ENCODE measurements around the gene REV3L. TPM values are rescaled to one million over a fixed set of nuclear protein-coding genes. Genes with fewer than 3 reads are reported as not detected.

REV3L gene
- polyA plus RNA-seq, 1 of the 3 experiments (the other 2 are of a cell fraction), result 7.3 TPM

DNA sequence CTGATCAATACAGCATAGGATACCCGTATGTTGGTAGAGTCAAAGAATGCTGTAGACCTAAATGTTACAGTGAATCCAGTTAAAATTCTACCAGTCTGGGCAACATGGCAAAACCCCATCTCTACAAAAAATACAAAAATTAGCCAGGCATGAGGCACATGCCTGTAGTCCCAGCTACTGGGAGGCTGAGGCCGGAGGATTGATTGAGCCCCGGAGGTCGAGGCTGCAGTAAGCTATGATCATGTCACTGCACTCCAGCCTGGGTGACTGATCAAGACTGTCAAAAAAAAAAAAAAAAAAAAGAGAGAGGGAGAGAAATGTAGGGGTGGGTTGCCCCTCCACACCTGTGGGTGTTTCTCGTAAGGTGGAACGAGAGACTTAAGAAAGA, 228.2 kb downstream of the REV3L start (continued):
- TF ChIP-seq, protein P1, sequence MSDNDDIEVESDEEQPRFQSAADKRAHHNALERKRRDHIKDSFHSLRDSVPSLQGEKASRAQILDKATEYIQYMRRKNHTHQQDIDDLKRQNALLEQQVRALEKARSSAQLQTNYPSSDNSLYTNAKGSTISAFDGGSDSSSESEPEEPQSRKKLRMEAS (IDR thresholded peaks at IDR 0.05; ENCODE audit: low read depth), result no peak
- TF ChIP-seq RXRA (IDR thresholded peaks at IDR 0.05; ENCODE audit: borderline replicate concordance, low read depth), result no peak

DNA sequence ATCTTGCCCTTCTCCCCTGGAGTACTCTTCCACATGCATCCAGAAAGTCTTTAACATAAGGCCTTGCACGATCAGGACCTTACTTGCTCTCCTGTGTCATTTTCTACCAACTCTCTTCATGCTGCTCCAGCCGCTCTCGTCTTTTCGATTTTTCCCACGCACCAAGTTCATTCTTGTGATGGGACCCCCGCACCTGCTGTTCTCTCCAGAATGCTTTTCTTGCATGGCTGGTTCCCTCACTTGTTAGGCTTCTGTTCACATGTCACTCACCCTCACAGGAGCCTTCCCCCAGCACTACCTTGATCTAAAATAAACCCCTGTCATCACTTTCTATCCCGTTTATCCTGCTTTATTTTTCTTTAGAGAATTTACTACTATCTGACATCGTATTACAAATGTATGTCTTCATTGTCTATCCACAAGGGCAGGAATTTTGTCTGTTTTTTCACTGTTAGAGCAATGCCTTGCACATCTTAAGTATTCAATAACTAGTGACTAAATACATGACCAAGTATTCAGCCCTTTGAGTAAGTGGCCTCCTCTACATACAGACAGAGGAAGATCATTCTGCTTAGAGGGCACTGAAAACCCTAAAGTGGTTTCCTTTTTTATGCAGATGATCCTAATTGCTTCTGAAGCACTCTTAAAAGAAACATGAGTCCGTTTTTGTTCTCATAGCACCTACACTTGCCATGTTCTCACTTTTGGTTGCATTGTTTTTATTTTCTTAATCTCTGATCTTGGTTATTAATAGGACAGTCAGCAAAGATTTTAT, 228.8 kb downstream of the REV3L start:
- no peak overlapping the region for H2AFZ ChIP-seq (ENCODE audit: low read depth)
- no peaks in the 10 kb centered on the region for H3K27me3 ChIP-seq (ENCODE audit: insufficient read depth)
- ChIA-PET CTCF (no interaction called here), POLR2A (no interaction called here)
- 76% methylated on average over 9 of the region's 9 CpGs for WGBS (ENCODE audit: low lambda C conversion rate)
- H3K36me3 ChIP-seq (replicated peaks in 1 of 2; ENCODE audit: control insufficient read depth in 1 of 2, insufficient read depth in 2 of 2, low read length in 1 of 2), result no peaks in the 10 kb centered on the region
- no peaks in the 10 kb centered on the region for H3K9me2 ChIP-seq
- H3K79me2 ChIP-seq (ENCODE audit: insufficient read depth), result no peaks in the 10 kb centered on the region
- no peaks in the 10 kb centered on the region for H3K9me3 ChIP-seq
- H3K4me1 ChIP-seq (ENCODE audit: control insufficient read depth in 1 of 2, insufficient read depth in 2 of 2, low read depth in 1 of 2, low read length in 1 of 2), result no peaks in the 10 kb centered on the region
- DNase-seq, result no peak
- H3K27ac ChIP-seq (ENCODE audit: low read depth in 2 of 2, low read length in 1 of 2), result no peak overlapping the region
- no peak overlapping the region for H3K9ac ChIP-seq
- H4K20me1 ChIP-seq (ENCODE audit: insufficient read depth), result no peaks in the 10 kb centered on the region
- H3K4me2 ChIP-seq, result no peak overlapping the region
- no peak overlapping the region for H3K4me3 ChIP-seq (ENCODE audit: low read depth in 2 of 2, low read length in 1 of 2)
- H3F3A ChIP-seq (replicated peaks; ENCODE audit: insufficient read depth), result no peaks in the 10 kb centered on the region
- no peak for TF ChIP-seq EZH2phosphoT487 (IDR thresholded peaks at IDR 0.05; ENCODE audit: borderline replicate concordance, low read depth)
- no peak for TF ChIP-seq MEF2A (IDR thresholded peaks at IDR 0.05; ENCODE audit: borderline replicate concordance, low read depth)
- no peak for TF ChIP-seq FOXM1 (IDR thresholded peaks at IDR 0.05; ENCODE audit: low read depth)
- no peak for TF ChIP-seq RCOR1 (IDR thresholded peaks at IDR 0.05; ENCODE audit: low read length)
- no peak for TF ChIP-seq FOSL2 (IDR thresholded peaks at IDR 0.05; ENCODE audit: borderline replicate concordance, low read depth)
- TF ChIP-seq, protein P2, sequence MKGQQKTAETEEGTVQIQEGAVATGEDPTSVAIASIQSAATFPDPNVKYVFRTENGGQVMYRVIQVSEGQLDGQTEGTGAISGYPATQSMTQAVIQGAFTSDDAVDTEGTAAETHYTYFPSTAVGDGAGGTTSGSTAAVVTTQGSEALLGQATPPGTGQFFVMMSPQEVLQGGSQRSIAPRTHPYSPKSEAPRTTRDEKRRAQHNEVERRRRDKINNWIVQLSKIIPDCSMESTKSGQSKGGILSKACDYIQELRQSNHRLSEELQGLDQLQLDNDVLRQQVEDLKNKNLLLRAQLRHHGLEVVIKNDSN (IDR thresholded peaks at IDR 0.05; ENCODE audit: borderline replicate concordance, low read depth), result no peak

DNA sequence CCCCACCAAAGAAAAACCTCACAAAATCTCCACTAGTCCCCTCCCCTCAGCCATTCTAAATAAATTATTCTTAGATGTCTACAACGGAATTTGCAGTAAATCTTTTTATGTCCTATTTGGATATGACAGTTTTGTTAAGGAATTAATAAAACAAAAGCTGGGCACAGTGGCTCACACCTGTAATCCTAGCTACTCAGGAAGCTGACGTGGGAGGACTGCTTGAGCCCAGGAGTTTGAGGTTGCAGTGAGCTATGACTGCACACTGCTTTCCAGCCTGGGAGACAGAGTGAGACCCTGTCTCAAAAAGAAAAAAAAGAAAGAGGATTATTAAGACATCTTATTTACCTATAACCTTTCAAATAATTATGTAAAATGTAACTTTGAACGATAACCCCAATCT, 230.3 kb downstream of the REV3L start:
- POLR2A ChIA-PET, result no interaction called here
- Histone ChIP-seq H3K9me2 (no peaks in the 10 kb centered on the region), H2AFZ (ENCODE audit: low read depth) (no peak overlapping the region), H3K9ac (no peak overlapping the region), H3K36me3 (replicated peaks in 1 of 2; ENCODE audit: control insufficient read depth in 1 of 2, insufficient read depth in 2 of 2, low read length in 1 of 2) (no peaks in the 10 kb centered on the region), H3K4me3 (ENCODE audit: low read depth in 2 of 2, low read length in 1 of 2) (no peak overlapping the region), H3K4me2 (no peak overlapping the region), H3K27me3 (ENCODE audit: insufficient read depth) (no peaks in the 10 kb centered on the region), H3K79me2 (ENCODE audit: insufficient read depth) (no peaks in the 10 kb centered on the region), H3K27ac (ENCODE audit: low read depth in 2 of 2, low read length in 1 of 2) (no peak overlapping the region), H4K20me1 (ENCODE audit: insufficient read depth) (no peaks in the 10 kb centered on the region), H3K4me1 (ENCODE audit: control insufficient read depth in 1 of 2, insufficient read depth in 2 of 2, low read depth in 1 of 2, low read length in 1 of 2) (no peaks in the 10 kb centered on the region), H3F3A (replicated peaks; ENCODE audit: insufficient read depth) (no peaks in the 10 kb centered on the region), H3K9me3 (no peaks in the 10 kb centered on the region)
- whole genome bisulfite sequencing (ENCODE audit: low lambda C conversion rate), result 77% methylated on average over 3 of the region's 3 CpGs
- CTCF ChIA-PET, result interaction anchor here (1.0 to 1.9 kb wide), 2 partner anchors 42 to 240 kb away, joined by 3 to 5 read pairs; no protein-coding TSS in a partner anchor
- TF ChIP-seq, protein P3, sequence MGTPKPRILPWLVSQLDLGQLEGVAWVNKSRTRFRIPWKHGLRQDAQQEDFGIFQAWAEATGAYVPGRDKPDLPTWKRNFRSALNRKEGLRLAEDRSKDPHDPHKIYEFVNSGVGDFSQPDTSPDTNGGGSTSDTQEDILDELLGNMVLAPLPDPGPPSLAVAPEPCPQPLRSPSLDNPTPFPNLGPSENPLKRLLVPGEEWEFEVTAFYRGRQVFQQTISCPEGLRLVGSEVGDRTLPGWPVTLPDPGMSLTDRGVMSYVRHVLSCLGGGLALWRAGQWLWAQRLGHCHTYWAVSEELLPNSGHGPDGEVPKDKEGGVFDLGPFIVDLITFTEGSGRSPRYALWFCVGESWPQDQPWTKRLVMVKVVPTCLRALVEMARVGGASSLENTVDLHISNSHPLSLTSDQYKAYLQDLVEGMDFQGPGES (IDR thresholded peaks at IDR 0.05; ENCODE audit: low read depth, low read length), result no peak
- TF ChIP-seq, protein P4, sequence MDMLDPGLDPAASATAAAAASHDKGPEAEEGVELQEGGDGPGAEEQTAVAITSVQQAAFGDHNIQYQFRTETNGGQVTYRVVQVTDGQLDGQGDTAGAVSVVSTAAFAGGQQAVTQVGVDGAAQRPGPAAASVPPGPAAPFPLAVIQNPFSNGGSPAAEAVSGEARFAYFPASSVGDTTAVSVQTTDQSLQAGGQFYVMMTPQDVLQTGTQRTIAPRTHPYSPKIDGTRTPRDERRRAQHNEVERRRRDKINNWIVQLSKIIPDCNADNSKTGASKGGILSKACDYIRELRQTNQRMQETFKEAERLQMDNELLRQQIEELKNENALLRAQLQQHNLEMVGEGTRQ (IDR thresholded peaks at IDR 0.05; ENCODE audit: borderline replicate concordance, low read depth, low read length), result no peak
- TF ChIP-seq TCF12 (IDR thresholded peaks at IDR 0.05), result no peak
- TF ChIP-seq FOXM1 (IDR thresholded peaks at IDR 0.05; ENCODE audit: low read depth), result no peak
- TF ChIP-seq GABPA (IDR thresholded peaks at IDR 0.05; ENCODE audit: low read depth), result no peak
- TF ChIP-seq, protein P5, sequence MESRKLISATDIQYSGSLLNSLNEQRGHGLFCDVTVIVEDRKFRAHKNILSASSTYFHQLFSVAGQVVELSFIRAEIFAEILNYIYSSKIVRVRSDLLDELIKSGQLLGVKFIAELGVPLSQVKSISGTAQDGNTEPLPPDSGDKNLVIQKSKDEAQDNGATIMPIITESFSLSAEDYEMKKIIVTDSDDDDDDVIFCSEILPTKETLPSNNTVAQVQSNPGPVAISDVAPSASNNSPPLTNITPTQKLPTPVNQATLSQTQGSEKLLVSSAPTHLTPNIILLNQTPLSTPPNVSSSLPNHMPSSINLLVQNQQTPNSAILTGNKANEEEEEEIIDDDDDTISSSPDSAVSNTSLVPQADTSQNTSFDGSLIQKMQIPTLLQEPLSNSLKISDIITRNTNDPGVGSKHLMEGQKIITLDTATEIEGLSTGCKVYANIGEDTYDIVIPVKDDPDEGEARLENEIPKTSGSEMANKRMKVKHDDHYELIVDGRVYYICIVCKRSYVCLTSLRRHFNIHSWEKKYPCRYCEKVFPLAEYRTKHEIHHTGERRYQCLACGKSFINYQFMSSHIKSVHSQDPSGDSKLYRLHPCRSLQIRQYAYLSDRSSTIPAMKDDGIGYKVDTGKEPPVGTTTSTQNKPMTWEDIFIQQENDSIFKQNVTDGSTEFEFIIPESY (IDR thresholded peaks at IDR 0.05; ENCODE audit: borderline replicate concordance, low read depth), result no peak
- no peak for TF ChIP-seq FOSL2 (IDR thresholded peaks at IDR 0.05; ENCODE audit: borderline replicate concordance, low read depth)
- TF ChIP-seq POLR2AphosphoS5 (IDR thresholded peaks at IDR 0.05; ENCODE audit: low read depth, low read length), result no peak
- no peak for TF ChIP-seq TEAD4 (IDR thresholded peaks at IDR 0.05; ENCODE audit: borderline replicate concordance, insufficient read depth)
- no peak for TF ChIP-seq JUND (IDR thresholded peaks at IDR 0.05)
- TF ChIP-seq RXRA (IDR thresholded peaks at IDR 0.05; ENCODE audit: borderline replicate concordance, low read depth), result no peak
- TF ChIP-seq SMC3 (IDR thresholded peaks at IDR 0.05; ENCODE audit: low read depth, low read length), result no peak
- no peak for DNase-seq
